ENCODE measurements around the gene STRN. TPM values are rescaled to one million over a fixed set of nuclear protein-coding genes. Genes with fewer than 3 reads are reported as not detected.

The STRN gene
- total and polyA plus RNA-seq, 2 donors = 6.0 to 15.0 TPM

DNA sequence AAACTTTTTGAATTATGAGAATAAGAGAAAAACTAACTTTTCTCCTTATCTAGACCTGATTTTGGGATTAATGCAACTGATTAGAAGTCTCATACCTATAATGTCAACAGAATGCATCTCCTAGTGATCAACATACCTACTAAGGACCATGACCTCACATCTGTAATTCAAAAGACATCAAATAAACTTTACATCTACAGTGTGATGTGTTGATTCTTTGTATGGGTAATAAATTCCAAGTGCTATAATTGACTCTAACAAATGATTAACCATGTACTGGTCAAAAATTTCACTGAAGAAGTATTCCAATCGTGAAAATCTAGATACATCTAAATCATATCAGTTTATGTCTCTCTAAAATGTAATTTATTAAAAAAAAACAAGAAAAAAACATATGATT is 84.5 kb downstream of the STRN start:
- no peak overlapping the region for H3K4me3 ChIP-seq (ENCODE audit: low read length in 2 of 2)
- no peak for DNase-seq (ENCODE audit: low read depth in 6 of 9, low spot score in 9 of 9)
- 100% methylated on average over 1 of the region's 1 CpG for WGBS
- no peak overlapping the region for H3K27ac ChIP-seq (ENCODE audit: low read depth in 1 of 2, low read length in 1 of 2)
- H3K9me3 ChIP-seq (ENCODE audit: control insufficient read depth in 2 of 2, insufficient read depth in 1 of 2, low read length in 1 of 2) = no peaks in the 10 kb centered on the region
- H3K36me3 ChIP-seq (ENCODE audit: control insufficient read depth in 2 of 2, insufficient read depth in 2 of 2, low read length in 1 of 2) = peaks cover 20 to 41% of the 10 kb centered on the region in 2 donors
- H3K4me1 ChIP-seq (ENCODE audit: control insufficient read depth in 2 of 2, insufficient read depth in 2 of 2, low read length in 2 of 2) = no peaks in the 10 kb centered on the region
- no peaks in the 10 kb centered on the region for H3K27me3 ChIP-seq (ENCODE audit: control insufficient read depth in 2 of 2, insufficient read depth in 1 of 2, low read length in 1 of 2)

DNA sequence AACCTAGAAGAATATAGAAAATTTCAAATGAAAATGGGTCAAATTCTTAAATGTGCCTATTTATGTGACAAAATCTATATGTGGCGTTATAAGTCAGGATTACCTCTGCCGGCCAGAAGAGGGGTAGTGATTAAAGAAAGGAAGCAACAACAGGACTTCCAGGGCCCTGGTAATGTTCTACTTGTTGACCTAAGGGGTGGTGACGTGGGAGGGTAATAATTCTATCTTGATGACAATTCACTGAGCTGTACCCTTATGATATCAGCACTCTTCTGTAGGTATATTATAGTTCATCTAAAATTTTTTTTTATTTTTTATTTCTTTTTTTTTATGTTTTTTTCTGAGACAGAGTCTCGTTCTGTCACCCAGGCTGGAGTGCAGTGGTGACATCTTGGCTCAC is 87.9 kb downstream of the STRN start:
- Histone ChIP-seq H3K27ac (ENCODE audit: low read depth in 1 of 2, low read length in 1 of 2) (no peak overlapping the region), H3K27me3 (ENCODE audit: control insufficient read depth in 2 of 2, insufficient read depth in 1 of 2, low read length in 1 of 2) (no peaks in the 10 kb centered on the region), H3K4me3 (ENCODE audit: low read length in 2 of 2) (no peak overlapping the region), H3K4me1 (ENCODE audit: control insufficient read depth in 2 of 2, insufficient read depth in 2 of 2, low read length in 2 of 2) (no peaks in the 10 kb centered on the region), H3K9me3 (ENCODE audit: control insufficient read depth in 2 of 2, insufficient read depth in 1 of 2, low read length in 1 of 2) (peaks cover 0 to 11% of the 10 kb centered on the region in 2 donors), H3K36me3 (ENCODE audit: control insufficient read depth in 2 of 2, insufficient read depth in 2 of 2, low read length in 1 of 2) (peaks cover 17 to 38% of the 10 kb centered on the region in 2 donors)
- 98% methylated on average over 4 of the region's 4 CpGs for WGBS
- no peak for DNase-seq (ENCODE audit: low read depth in 6 of 9, low spot score in 9 of 9)

DNA sequence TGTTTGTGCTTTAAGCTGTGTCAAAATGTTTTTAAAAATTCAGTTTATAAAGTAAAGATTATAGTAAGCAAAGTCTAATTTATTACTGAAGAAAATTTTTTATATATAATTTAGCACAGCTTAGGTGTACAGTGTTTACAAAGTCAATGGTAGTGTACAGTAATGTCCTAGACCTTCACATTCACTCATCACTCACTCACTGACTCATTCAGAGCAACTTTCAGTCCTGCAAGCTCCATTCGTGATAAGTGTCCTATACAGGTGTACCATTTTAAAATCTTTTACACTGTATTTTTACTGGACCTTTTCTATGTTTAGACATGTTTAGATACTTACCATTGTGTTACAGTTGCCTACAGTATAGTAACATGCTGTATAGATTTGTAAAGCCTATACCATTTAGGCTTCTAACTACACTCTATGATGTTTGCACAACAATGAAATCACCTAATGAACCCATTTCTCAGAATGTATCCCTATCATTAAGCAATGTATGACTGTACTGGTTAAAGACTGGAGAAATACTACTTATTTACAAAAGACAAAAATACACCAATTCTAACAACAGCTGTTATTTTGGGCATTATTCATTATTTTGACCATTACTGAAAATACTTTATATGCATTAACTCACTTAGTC is 95.1 kb downstream of the STRN start:
- Histone ChIP-seq H3K9me3 (ENCODE audit: control insufficient read depth in 2 of 2, insufficient read depth in 1 of 2, low read length in 1 of 2) (peaks cover 0 to 11% of the 10 kb centered on the region in 2 donors), H3K36me3 (ENCODE audit: control insufficient read depth in 2 of 2, insufficient read depth in 2 of 2, low read length in 1 of 2) (peaks cover 14 to 35% of the 10 kb centered on the region in 2 donors), H3K27ac (ENCODE audit: low read depth in 1 of 2, low read length in 1 of 2) (no peak overlapping the region), H3K4me3 (ENCODE audit: low read length in 2 of 2) (no peak overlapping the region), H3K27me3 (ENCODE audit: control insufficient read depth in 2 of 2, insufficient read depth in 1 of 2, low read length in 1 of 2) (no peaks in the 10 kb centered on the region), H3K4me1 (ENCODE audit: control insufficient read depth in 2 of 2, insufficient read depth in 2 of 2, low read length in 2 of 2) (no peaks in the 10 kb centered on the region)
- WGBS = 100% methylated on average over 1 of the region's 1 CpG
- DNase-seq (ENCODE audit: low read depth in 6 of 9, low spot score in 9 of 9) = no peak

DNA sequence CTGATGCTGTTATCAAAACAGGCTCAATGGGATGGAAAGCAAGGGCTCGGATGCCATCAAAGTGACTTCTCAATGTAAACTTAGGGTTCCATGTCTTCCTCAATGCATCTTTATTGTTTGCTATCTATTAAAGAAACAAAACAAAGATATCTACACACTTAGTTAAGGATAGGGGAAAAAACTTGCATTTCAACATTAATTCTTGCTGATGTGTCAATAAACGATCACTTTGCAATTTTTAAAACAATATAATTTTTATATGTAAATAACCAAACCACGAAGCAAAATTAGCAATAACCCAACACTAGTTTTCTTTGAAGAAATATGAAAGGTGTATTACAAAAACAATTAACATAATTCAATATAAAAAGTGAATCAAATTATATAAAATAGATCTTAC is 96.7 kb downstream of the STRN start:
- H3K36me3 ChIP-seq (ENCODE audit: control insufficient read depth in 2 of 2, insufficient read depth in 2 of 2, low read length in 1 of 2) = peaks cover 14 to 27% of the 10 kb centered on the region in 2 donors
- no peak for DNase-seq (ENCODE audit: low read depth in 6 of 9, low spot score in 9 of 9)
- no peak overlapping the region for H3K27ac ChIP-seq (ENCODE audit: low read depth in 1 of 2, low read length in 1 of 2)
- no peaks in the 10 kb centered on the region for H3K27me3 ChIP-seq (ENCODE audit: control insufficient read depth in 2 of 2, insufficient read depth in 1 of 2, low read length in 1 of 2)
- WGBS = 84% methylated on average over 3 of the region's 3 CpGs
- H3K4me1 ChIP-seq (ENCODE audit: control insufficient read depth in 2 of 2, insufficient read depth in 2 of 2, low read length in 2 of 2) = no peaks in the 10 kb centered on the region
- H3K4me3 ChIP-seq (ENCODE audit: low read length in 2 of 2) = no peak overlapping the region
- peaks cover 0 to 7% of the 10 kb centered on the region in 2 donors for H3K9me3 ChIP-seq (ENCODE audit: control insufficient read depth in 2 of 2, insufficient read depth in 1 of 2, low read length in 1 of 2)

DNA sequence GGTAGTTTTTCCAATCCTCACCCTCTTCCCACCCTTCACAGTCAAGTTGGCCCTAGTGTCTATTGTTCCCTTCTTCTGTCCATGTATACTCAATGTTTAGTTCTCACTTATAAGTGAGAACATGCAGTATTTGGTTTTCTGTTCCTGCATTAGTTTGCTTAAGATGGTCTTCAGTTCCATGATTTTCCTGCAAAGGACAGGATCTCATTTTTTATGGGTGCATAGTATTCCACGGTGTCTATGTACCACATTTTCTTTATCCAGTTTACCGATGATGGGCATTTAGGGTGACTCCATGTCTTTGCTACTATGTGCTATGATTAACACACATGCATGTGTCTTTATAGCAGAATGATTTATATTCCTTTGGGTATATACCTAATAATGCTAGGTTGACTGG is 104.4 kb downstream of the STRN start:
- H3K27ac ChIP-seq (ENCODE audit: low read depth in 1 of 2, low read length in 1 of 2) = no peak overlapping the region
- H3K4me1 ChIP-seq (ENCODE audit: control insufficient read depth in 2 of 2, insufficient read depth in 2 of 2, low read length in 2 of 2) = no peaks in the 10 kb centered on the region
- H3K9me3 ChIP-seq (ENCODE audit: control insufficient read depth in 2 of 2, insufficient read depth in 1 of 2, low read length in 1 of 2) = no peaks in the 10 kb centered on the region
- no peak overlapping the region for H3K4me3 ChIP-seq (ENCODE audit: low read length in 2 of 2)
- no peak for DNase-seq (ENCODE audit: low read depth in 6 of 9, low spot score in 9 of 9)
- 98% methylated on average over 2 of the region's 2 CpGs for WGBS
- peaks cover 11 to 14% of the 10 kb centered on the region in 2 donors for H3K36me3 ChIP-seq (ENCODE audit: control insufficient read depth in 2 of 2, insufficient read depth in 2 of 2, low read length in 1 of 2)
- no peaks in the 10 kb centered on the region for H3K27me3 ChIP-seq (ENCODE audit: control insufficient read depth in 2 of 2, insufficient read depth in 1 of 2, low read length in 1 of 2)

DNA sequence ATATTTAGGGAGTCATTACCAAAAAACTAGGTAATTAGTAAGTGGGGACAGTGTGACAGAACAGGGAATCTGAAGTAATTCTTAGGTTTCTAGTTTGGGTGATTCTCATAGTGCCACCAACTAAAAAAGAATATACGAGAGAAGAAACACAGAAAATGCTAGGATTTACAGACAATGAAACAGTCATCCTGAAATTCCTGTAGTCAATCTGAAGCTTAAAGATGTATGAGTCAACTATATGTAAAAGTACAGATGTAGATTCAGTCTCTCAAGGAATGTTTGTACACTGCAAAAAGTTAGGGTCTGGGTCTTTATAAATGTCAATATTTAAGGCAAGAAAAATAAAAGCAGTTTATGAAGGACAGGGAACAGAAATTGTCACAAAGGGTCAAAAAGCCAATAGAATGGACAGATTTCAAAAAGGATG is 107.0 kb downstream of the STRN start:
- peaks cover 11 to 15% of the 10 kb centered on the region in 2 donors for H3K36me3 ChIP-seq (ENCODE audit: control insufficient read depth in 2 of 2, insufficient read depth in 2 of 2, low read length in 1 of 2)
- no peak overlapping the region for H3K4me3 ChIP-seq (ENCODE audit: low read length in 2 of 2)
- 99% methylated on average over 1 of the region's 1 CpG for WGBS
- no peak overlapping the region for H3K27ac ChIP-seq (ENCODE audit: low read depth in 1 of 2, low read length in 1 of 2)
- H3K4me1 ChIP-seq (ENCODE audit: control insufficient read depth in 2 of 2, insufficient read depth in 2 of 2, low read length in 2 of 2) = no peaks in the 10 kb centered on the region
- H3K9me3 ChIP-seq (ENCODE audit: control insufficient read depth in 2 of 2, insufficient read depth in 1 of 2, low read length in 1 of 2) = no peaks in the 10 kb centered on the region
- H3K27me3 ChIP-seq (ENCODE audit: control insufficient read depth in 2 of 2, insufficient read depth in 1 of 2, low read length in 1 of 2) = no peaks in the 10 kb centered on the region
- no peak for DNase-seq (ENCODE audit: low read depth in 6 of 9, low spot score in 9 of 9)

DNA sequence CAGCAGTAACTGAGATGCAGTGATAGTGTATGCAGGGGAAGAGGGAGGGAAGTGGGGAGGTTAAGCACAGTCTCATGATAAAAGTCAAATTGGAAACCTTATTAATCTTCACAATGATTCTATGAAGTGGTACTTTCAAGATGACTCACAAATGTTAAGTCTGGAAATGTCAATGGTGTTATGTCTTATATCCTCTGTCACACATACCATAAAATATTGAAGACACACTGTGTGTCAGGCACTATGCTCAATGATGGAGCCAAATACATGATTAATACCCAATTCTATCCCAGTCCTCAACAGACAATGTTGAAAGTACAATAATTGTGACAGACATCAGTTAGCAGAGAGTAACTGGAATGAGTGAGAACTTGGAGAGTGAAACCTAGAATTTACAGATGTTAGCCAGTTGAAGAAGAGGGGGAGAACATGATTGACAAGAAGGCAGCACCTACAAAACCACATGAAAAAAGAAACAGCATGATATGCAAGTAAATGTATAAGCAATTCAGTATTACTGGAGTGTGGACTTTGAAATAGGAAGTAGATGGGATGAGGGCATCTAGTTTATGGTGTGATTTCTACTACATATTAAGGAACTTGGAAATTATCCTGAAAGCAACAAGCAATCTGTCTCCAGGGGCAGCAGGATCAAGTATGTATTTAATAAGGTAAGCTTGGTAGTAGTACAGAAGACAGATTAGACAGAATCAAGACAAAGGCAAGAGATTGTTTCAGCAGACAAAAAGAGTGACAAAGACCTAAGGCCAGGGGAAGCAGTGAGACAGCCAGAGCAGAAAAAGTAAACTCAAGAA is 107.6 kb downstream of the STRN start:
- no peak overlapping the region for H3K27ac ChIP-seq (ENCODE audit: low read depth in 1 of 2, low read length in 1 of 2)
- no peaks in the 10 kb centered on the region for H3K4me1 ChIP-seq (ENCODE audit: control insufficient read depth in 2 of 2, insufficient read depth in 2 of 2, low read length in 2 of 2)
- H3K9me3 ChIP-seq (ENCODE audit: control insufficient read depth in 2 of 2, insufficient read depth in 1 of 2, low read length in 1 of 2) = no peaks in the 10 kb centered on the region
- no peak overlapping the region for H3K4me3 ChIP-seq (ENCODE audit: low read length in 2 of 2)
- peak in 1 of 9 donors; percentile 12 for DNase-seq (ENCODE audit: low read depth in 6 of 9, low spot score in 9 of 9)
- peaks cover 11 to 15% of the 10 kb centered on the region in 2 donors for H3K36me3 ChIP-seq (ENCODE audit: control insufficient read depth in 2 of 2, insufficient read depth in 2 of 2, low read length in 1 of 2)
- no peaks in the 10 kb centered on the region for H3K27me3 ChIP-seq (ENCODE audit: control insufficient read depth in 2 of 2, insufficient read depth in 1 of 2, low read length in 1 of 2)

DNA sequence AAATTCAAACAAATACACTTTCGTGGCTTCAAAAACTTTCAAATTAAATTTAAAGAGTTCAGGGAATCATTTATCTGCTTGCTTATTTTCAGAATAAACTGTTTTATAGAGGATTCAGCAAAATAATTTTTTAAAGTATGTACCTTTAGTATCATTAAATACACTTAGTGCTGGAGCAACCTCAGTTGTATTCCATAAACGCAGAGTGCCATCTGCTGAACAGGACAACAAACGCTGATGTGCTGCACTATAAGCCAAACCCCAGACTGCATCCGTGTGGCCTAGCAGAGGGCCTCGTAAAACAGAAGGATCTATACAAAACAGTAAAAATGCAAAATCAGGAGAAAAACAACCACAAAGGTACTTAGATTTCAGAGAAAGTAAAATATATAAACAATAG is 108.6 kb downstream of the STRN start:
- Histone ChIP-seq H3K27ac (ENCODE audit: low read depth in 1 of 2, low read length in 1 of 2) (no peak overlapping the region), H3K27me3 (ENCODE audit: control insufficient read depth in 2 of 2, insufficient read depth in 1 of 2, low read length in 1 of 2) (no peaks in the 10 kb centered on the region), H3K4me1 (ENCODE audit: control insufficient read depth in 2 of 2, insufficient read depth in 2 of 2, low read length in 2 of 2) (no peaks in the 10 kb centered on the region), H3K4me3 (ENCODE audit: low read length in 2 of 2) (no peak overlapping the region), H3K36me3 (ENCODE audit: control insufficient read depth in 2 of 2, insufficient read depth in 2 of 2, low read length in 1 of 2) (peaks cover 13 to 15% of the 10 kb centered on the region in 2 donors), H3K9me3 (ENCODE audit: control insufficient read depth in 2 of 2, insufficient read depth in 1 of 2, low read length in 1 of 2) (no peaks in the 10 kb centered on the region)
- DNase-seq (ENCODE audit: low read depth in 6 of 9, low spot score in 9 of 9) = no peak
- 98% methylated on average over 5 of the region's 5 CpGs for WGBS

DNA sequence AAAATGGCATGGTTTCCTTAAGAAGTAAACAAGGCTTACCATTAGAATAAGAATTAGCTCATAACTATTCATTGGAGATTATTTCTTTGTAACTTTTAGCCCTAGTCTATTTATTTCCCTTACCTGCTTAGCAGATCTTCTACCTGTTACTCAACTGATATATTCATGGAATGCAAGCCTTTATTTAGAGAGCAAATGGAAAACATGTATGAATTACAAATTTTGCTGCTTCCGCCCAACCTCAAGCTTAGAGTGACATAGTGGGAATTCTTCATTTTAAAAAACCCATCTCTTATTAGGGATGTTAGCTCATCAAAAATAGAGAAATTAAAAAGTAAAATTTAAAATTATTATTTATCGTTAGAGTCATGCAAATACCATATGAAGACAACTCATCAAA is 110.9 kb downstream of the STRN start:
- no peaks in the 10 kb centered on the region for H3K9me3 ChIP-seq (ENCODE audit: control insufficient read depth in 2 of 2, insufficient read depth in 1 of 2, low read length in 1 of 2)
- H3K4me1 ChIP-seq (ENCODE audit: control insufficient read depth in 2 of 2, insufficient read depth in 2 of 2, low read length in 2 of 2) = no peaks in the 10 kb centered on the region
- H3K4me3 ChIP-seq (ENCODE audit: low read length in 2 of 2) = no peak overlapping the region
- no peak for DNase-seq (ENCODE audit: low read depth in 6 of 9, low spot score in 9 of 9)
- WGBS = 99% methylated on average over 2 of the region's 2 CpGs
- H3K27ac ChIP-seq (ENCODE audit: low read depth in 1 of 2, low read length in 1 of 2) = no peak overlapping the region
- H3K27me3 ChIP-seq (ENCODE audit: control insufficient read depth in 2 of 2, insufficient read depth in 1 of 2, low read length in 1 of 2) = no peaks in the 10 kb centered on the region
- H3K36me3 ChIP-seq (ENCODE audit: control insufficient read depth in 2 of 2, insufficient read depth in 2 of 2, low read length in 1 of 2) = peaks cover 11 to 21% of the 10 kb centered on the region in 2 donors
